Activated naive CD8-positive, alpha-beta T cell (primary cell): ENCODE data around the gene ELL.

Experiments used
- H3K27ac Mint-ChIP-seq: one replicate; pipeline ENCODE4 v1.8.0; 2021; ENCODE audit warnings: mixed read lengths
- H3K27me3 Mint-ChIP-seq: one replicate; pipeline ENCODE4 v1.8.0; 2021; ENCODE audit warnings: mixed read lengths
- H3K36me3 Mint-ChIP-seq: one replicate; pipeline ENCODE4 v1.8.0; 2021; ENCODE audit warnings: mixed read lengths
- H3K4me1 Mint-ChIP-seq: one replicate; pipeline ENCODE4 v1.8.0; 2021; ENCODE audit warnings: low read depth, mixed read lengths
- H3K4me3 Mint-ChIP-seq: one replicate; pipeline ENCODE4 v1.8.0; 2021; ENCODE audit warnings: mild to moderate bottlenecking, mixed read lengths
- H3K9me3 Mint-ChIP-seq: one replicate; pipeline ENCODE4 v1.8.0; 2021; ENCODE audit warnings: low read depth, mixed read lengths

ELL gene

DNA sequence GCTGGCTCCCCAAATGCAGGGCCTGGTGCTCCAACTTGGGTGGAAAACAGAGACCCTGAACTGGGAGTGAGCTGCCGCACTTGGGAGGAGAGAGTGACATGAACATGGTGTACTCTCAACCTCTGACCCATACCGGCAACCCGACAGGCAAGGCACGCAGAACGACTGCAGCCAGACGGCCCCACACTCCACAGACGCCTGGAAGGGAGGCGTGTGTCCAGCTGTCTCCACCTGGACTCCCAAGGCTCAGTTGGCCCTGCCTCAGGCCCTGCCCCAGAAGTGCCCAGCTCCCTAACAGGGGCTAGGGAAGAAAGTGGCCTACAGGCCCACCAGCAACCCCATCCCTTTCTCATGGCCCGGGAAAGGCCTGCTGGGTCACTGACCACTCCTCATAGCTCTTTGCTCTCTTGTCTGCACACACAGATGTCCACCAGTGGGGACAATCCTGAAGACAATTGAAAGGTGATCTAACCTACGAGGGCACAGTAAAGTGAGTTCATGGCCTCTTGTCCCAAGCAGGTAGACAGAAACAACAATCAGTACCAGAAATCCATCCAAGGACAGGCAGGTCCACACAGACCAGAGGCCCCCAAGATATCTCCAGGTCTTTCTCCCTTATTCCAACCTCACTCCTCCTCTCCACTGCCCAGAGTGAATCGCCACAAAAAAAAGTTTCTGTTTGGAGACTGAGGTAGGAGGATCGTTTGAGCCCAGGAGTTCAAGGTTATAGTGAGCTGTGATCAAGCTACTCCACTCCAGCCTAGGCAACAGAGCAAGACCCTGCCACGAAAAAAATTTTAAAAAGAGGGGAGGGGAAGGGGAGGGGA lies 28.2 kb downstream of the ELL start:
- H3K9me3 Mint-ChIP-seq: no peaks in the 10 kb centered on the region
- no peak overlapping the region for H3K4me3 Mint-ChIP-seq
- no peaks in the 10 kb centered on the region for H3K27me3 Mint-ChIP-seq
- H3K36me3 Mint-ChIP-seq: no peaks in the 10 kb centered on the region
- H3K4me1 Mint-ChIP-seq: peaks cover 47% of the 10 kb centered on the region
- no peak overlapping the region for H3K27ac Mint-ChIP-seq

DNA sequence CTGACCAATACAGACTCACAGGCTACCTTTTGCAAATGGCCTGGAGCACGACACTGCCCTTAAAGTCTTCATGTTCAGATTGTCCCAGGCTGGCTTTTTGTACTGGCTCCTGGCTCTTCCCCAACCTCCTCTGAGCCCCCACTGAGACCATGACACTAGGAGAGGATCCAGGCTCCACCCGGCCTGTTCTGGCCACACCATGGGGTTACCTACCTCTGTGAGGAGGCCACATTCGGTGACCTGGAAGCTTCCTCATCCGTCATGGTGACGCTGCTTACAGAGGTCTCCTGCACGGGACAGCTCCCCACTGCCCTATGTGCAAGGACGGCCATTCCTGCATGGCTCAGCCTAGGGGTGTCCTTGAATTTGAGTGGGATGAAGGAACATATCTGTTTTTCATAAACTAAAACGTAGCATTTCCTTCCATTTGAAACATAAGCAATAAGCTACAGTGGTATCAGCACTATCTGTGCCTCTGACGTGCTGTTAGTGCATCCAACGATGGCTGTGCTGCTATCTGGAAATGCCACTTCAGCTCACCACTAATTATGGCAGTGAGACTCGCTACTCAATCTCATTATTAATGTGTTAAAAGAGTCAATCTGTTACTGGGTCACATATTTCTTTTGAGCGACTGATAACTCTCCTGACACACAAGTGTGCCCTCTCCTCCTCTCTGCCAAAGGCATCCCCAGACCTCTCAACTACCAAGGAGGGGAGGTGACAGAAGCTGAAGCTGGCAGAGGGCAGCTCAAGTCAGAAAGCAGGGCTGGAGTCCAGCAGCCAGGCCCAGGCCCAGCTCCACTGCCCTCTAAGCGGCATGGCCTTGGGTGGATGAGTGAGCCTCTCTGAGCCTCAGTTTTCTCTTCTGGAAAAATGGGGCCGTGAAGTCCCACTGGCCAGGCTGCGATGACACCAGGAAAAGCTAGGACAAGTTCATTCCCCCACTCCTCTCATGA lies 29.6 kb downstream of the ELL start:
- Mint-ChIP-seq H3K27ac (no peak overlapping the region), H3K36me3 (no peaks in the 10 kb centered on the region), H3K4me1 (peaks cover 39% of the 10 kb centered on the region), H3K27me3 (no peaks in the 10 kb centered on the region), H3K4me3 (no peak overlapping the region), H3K9me3 (no peaks in the 10 kb centered on the region)

DNA sequence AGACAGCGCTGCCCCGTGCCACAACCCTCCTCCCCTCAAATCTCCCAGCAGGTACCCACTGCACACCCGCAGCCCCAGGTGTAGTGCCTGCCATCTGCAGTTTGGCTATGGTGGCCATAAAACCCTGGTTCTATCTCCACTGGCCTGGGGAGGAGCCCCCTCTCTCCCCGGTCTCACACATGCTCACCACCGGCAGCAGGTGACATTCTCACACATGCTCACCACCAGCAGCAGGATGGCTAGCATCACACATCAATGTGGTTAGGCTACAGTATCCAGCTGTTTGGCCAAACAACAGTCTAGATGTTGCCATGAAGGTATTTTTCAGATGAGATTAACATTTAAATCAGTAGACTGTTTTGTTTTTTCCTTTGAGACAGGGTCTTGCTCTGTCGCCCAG lies 31.1 kb downstream of the ELL start:
- no peaks in the 10 kb centered on the region for H3K27me3 Mint-ChIP-seq
- H3K27ac Mint-ChIP-seq: no peak overlapping the region
- H3K36me3 Mint-ChIP-seq: no peaks in the 10 kb centered on the region
- no peak overlapping the region for H3K4me3 Mint-ChIP-seq
- H3K9me3 Mint-ChIP-seq: no peaks in the 10 kb centered on the region
- H3K4me1 Mint-ChIP-seq: peaks cover 32% of the 10 kb centered on the region

DNA sequence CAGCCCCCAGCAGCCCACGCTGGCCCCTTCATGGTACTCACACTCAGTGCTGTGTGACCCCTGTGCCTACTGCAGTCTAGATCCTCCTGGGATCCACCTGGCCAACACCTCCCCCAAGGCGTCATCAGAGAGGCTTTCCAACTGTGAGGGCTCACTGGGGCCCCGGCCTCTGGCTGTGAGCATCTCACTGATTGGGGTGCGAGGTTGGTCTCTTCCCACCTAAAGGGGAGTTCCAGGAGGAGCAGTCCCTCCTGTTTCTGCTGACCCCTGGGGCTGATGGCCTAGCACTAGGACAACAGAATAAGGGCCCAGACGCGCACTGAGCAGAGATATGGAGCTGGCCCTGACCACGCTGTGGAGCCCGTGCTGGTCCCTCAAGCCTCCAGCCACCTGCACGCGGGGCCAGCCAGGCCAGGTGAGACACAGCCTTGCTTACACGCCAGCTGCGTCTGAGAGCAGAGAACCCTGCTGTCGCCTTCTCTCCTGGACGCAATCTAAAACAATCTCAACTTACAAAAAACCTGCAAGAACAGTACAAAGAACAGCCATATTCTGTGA lies 32.2 kb downstream of the ELL start:
- Mint-ChIP-seq H3K27ac (no peak overlapping the region), H3K4me3 (no peak overlapping the region), H3K27me3 (no peaks in the 10 kb centered on the region), H3K9me3 (no peaks in the 10 kb centered on the region), H3K4me1 (peaks cover 29% of the 10 kb centered on the region), H3K36me3 (no peaks in the 10 kb centered on the region)

DNA sequence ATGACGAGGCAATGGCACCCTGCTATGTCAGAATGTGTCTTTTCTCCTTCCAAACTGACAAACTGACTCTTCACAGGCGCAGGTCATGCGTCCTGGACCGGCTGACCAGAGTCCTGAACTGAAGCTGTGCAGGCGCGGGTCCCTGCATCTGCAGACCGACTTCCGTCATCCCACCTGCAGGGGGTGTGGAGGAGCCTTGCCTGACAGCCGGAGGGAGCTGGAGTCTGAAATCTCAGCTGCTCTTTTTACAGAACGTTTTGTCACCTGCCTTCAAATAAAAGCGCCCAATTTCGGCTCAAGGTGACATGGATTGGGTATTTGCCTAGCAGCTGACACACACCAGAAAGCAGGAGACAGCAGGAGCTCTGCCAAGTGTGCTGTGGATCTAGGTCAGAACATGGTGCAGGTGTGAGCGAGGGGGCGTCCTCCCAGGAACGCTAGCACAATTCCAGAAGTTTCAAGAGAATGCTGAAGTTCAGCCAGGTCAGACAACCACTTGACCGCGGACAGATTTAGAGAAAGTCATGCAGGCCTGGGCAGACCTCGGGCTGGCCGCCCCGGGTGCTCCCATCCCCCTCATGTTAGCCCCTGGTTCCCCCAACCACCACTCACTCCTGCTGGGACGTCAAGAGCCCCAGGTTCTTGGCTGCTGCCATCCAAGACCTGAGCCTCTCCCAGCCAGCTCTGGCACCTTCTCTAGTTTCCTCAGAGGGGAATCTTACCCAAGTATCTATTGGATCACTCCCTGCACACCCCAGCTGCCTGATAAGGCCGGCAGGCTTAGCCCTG lies 32.8 kb downstream of the ELL start:
- H3K36me3 Mint-ChIP-seq: no peaks in the 10 kb centered on the region
- H3K27me3 Mint-ChIP-seq: no peaks in the 10 kb centered on the region
- H3K27ac Mint-ChIP-seq: no peak overlapping the region
- peaks cover 25% of the 10 kb centered on the region for H3K4me1 Mint-ChIP-seq
- no peaks in the 10 kb centered on the region for H3K9me3 Mint-ChIP-seq
- H3K4me3 Mint-ChIP-seq: no peak overlapping the region

DNA sequence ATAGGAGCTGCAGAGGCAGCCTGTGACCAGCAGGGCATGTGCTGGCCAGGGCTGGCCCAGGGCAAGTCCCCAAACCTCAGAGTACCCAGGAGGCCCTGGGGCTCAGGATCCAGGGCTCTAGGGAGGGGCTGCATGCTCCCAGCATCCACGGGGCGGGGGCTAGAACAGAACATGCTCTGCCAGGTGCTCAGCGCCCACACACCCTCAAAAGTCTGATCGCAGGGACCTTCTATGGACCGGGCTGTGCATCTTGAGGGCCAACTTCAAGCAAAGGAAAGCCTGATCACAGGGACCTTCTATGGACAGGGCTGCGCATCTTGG lies 33.5 kb downstream of the ELL start:
- no peaks in the 10 kb centered on the region for H3K9me3 Mint-ChIP-seq
- no peak overlapping the region for H3K27ac Mint-ChIP-seq
- H3K4me1 Mint-ChIP-seq: peaks cover 20% of the 10 kb centered on the region
- no peaks in the 10 kb centered on the region for H3K27me3 Mint-ChIP-seq
- no peak overlapping the region for H3K4me3 Mint-ChIP-seq
- H3K36me3 Mint-ChIP-seq: no peaks in the 10 kb centered on the region

DNA sequence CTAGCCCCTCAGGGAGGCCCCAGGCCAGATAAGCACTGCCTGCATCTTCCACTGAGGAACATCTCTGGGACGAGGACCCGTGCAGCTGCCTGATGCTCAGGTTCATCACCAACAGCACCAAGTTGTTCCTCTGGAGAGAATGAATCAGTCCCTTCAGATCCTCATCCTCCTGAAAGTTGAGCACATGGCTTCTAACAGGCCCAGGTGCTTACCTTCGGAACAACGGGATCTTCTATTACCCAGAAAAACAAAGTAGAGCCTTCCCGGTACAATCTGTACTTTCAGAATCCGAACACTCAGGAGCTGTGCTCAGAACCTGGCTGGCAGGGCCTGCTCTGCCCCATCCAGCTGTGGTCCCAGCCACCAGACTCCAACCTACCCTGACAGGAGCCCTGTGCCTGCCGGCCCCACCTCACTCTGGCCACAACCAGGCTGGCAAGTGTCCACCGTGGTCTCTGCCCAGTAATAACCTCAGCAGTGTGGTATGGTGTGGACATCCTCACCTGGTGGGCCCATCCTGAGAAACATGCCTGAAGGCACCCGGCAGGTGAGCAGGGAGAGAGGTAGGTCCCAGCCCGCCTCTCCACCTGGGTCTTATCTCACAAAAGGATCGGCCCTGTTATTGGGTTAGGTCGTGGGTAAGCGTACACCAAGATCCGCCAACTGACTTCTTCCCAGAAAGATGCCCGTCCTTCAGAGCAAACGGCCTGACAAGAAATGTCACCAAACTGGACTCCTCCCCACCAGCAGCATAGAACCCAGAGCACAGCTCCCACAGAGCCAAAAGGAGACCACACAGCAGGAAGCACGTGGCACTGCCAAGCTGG lies 34.1 kb downstream of the ELL start:
- H3K4me1 Mint-ChIP-seq: peaks cover 22% of the 10 kb centered on the region
- no peaks in the 10 kb centered on the region for H3K27me3 Mint-ChIP-seq
- no peaks in the 10 kb centered on the region for H3K9me3 Mint-ChIP-seq

DNA sequence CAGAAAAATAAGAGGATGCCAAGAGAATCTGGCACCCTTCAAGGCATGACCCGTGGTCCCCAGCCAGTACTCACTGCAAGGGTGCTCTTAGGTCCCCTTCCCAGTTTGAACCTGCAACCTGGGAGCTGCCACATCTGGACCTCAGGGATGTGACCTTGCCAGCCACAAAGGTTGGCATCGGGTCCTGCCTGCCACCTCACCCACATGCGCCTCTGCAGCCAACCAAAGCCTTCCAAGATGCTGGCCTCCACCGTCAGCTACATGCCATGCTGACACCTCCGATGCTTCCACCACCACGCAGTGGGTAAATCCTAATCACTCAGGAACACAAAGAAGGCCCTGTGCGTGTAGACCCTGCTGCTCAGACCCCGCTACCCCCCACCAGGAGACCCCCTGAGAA lies 35.1 kb downstream of the ELL start:
- Mint-ChIP-seq H3K9me3 (no peaks in the 10 kb centered on the region), H3K4me3 (no peak overlapping the region), H3K27ac (no peak overlapping the region), H3K27me3 (no peaks in the 10 kb centered on the region), H3K36me3 (no peaks in the 10 kb centered on the region), H3K4me1 (peaks cover 22% of the 10 kb centered on the region)

More for the DNA sequence above, 34.1 kb downstream of the ELL start:
- Mint-ChIP-seq H3K4me3 (no peak overlapping the region), H3K27ac (peak overlapping the region; percentile 8), H3K36me3 (no peaks in the 10 kb centered on the region)

DNA sequence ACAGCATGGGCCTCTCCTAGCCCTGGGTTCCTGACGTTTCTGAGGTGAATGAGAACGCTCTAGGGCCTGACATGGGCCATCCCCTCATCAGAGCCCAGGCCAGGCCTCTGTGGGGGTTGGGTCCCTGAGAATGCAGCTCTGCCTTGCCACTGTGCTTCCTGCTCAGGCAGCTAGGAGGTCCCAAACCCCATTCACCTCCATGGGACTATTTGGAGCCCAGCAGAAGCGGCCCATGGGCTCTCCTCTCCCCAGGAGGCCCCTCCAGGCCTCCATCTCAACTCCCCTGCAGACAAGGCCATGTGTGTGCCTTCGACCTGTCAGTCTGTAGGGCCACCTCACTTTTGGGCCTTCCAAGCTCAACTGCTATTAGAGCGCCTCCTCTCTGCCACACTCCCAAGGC lies 36.9 kb downstream of the ELL start:
- Mint-ChIP-seq H3K4me1 (peaks cover 34% of the 10 kb centered on the region), H3K36me3 (no peaks in the 10 kb centered on the region), H3K27me3 (no peaks in the 10 kb centered on the region), H3K27ac (no peak overlapping the region), H3K4me3 (no peak overlapping the region), H3K9me3 (no peaks in the 10 kb centered on the region)

DNA sequence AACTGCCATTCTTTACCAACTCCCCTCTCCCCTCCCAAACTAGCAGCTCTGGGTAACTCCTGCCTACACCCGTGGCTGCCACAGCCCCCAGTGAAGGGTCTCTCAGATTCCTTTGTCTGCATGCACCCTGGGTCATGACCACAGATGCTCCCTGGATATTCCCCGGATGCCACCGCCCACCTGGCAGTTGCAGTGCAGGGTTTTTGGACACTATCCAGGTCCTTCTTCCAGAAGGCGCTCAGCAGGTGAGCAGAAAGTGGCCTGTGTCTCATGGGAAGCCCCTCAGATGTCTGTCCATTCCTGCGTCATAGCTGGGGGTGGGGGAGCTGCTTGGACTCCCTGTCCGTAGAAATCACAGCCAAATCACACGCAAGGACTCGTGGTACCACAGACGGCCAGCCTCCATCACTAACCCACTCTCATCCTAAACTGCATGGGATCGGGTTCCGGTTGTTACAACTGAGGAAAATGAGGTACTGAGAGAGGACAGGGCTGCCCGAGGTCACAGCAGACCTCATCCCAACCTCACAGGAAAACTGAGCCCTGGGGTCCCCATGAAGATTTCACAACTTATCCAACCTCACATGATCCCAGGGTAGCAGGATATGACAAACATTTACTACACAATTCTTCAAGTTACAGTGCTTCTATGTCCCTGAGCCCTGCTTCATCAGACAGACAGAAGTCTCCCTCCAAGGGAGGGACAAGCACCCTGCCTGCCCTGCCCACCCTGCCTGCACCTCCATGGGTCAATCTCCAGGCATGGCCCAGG lies 38.6 kb downstream of the ELL start:
- peaks cover 43% of the 10 kb centered on the region for H3K4me1 Mint-ChIP-seq
- H3K9me3 Mint-ChIP-seq: no peaks in the 10 kb centered on the region
- no peak overlapping the region for H3K27ac Mint-ChIP-seq
- no peaks in the 10 kb centered on the region for H3K36me3 Mint-ChIP-seq
- no peaks in the 10 kb centered on the region for H3K27me3 Mint-ChIP-seq
- no peak overlapping the region for H3K4me3 Mint-ChIP-seq

DNA sequence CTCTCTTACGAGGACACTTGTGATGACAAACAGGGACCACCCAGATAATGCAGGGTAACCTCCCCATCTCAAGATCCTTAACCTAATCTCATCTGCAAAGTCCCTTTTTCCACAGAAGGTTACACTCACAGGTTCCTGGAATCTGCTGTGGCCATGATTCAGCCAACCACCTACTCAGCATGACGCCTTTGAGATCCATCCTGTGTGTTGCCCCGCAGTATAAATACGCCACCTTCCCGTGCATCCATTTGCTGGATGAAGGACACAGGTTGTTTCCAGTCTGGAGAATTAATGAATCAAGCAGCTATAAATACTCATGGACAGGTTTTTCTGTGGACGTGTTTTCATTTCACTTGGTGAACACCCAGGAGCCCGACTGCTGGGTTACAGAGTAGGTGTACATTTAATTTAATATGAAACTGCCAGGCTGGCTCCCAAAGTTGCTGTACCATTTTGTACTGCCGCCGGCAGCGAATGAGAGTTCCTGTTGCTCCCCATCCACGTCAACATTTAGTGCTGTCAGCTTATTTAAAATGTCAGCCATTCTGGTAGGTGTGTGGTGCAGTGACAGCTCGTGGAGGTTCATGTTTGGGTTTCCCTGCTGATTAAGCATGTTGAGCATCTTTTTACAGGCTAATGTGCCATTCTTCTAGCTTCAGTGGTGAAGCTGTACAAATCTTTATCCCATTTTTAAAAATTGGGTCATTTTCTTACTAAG lies 40.2 kb downstream of the ELL start:
- no peaks in the 10 kb centered on the region for H3K36me3 Mint-ChIP-seq
- no peaks in the 10 kb centered on the region for H3K9me3 Mint-ChIP-seq
- no peak overlapping the region for H3K4me3 Mint-ChIP-seq
- no peak overlapping the region for H3K27ac Mint-ChIP-seq
- peaks cover 55% of the 10 kb centered on the region for H3K4me1 Mint-ChIP-seq
- H3K27me3 Mint-ChIP-seq: no peaks in the 10 kb centered on the region

DNA sequence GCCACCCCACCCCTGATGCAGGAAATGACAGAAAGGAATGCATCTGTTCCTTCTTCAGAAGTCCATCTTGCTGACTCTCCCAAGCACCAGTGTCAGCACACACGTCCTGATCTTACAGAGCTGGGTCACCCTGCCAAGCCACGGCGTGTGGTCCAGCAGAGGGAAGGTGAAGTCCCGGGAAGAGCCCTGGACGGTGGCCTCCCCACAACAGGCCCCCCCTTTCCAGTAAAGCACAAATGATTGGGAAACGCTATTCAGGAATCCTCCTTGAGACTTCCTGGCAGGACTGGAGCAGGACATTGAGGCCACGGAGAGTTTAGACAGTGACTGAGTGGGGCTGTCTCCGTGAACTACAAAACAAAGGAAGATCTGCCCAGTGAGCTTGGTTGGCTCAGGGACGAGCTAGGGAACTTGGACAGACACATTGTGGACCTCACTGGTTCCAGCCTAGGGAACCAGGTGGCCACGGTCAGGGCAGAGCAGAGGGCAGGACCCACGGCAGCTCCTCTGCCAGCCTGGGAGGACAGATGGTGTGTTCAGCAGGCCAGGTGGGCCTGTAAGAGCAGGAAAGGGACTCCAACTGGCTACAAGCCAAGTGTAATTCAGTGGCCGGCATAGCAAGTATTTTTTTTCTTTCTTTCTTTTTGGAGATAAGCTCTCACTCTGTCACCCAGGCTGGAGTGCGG lies 41.7 kb downstream of the ELL start:
- no peaks in the 10 kb centered on the region for H3K36me3 Mint-ChIP-seq
- peaks cover 54% of the 10 kb centered on the region for H3K4me1 Mint-ChIP-seq
- no peaks in the 10 kb centered on the region for H3K27me3 Mint-ChIP-seq
- H3K9me3 Mint-ChIP-seq: no peaks in the 10 kb centered on the region
- H3K27ac Mint-ChIP-seq: peak overlapping the region; percentile 89
- H3K4me3 Mint-ChIP-seq: no peak overlapping the region
